ENCODE results near the gene C19orf53. TPM values are rescaled to one million over a fixed set of nuclear protein-coding genes. Genes with fewer than 3 reads are reported as not detected.

C19orf53 gene
- total RNA-seq, 2 experiments from 2014 or later: 90.1 to 162 TPM

DNA sequence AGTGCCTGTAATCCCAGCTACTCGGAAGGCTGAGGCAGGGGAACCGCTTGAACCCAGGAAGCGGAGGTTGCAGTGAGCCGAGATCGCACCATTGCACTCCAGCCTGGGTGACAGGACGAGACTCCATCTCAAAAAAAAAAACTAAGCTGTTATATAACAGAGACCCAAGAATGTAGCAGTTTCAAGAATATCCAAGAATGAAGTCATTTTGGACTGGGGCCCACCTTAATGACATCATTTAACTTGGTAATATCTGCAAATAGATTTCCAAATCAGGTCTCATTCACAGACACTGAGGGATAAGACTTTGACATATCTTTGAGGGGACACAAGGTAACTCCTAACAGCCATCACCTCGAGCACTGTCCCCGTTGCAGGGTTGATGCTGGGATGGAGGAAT is 46.5 kb upstream of the C19orf53 start:
- CTCF ChIA-PET (ENCODE audit: unreplicated experiment): no interaction called here
- no TSS peak for BruUV-seq (replicated peaks)

DNA sequence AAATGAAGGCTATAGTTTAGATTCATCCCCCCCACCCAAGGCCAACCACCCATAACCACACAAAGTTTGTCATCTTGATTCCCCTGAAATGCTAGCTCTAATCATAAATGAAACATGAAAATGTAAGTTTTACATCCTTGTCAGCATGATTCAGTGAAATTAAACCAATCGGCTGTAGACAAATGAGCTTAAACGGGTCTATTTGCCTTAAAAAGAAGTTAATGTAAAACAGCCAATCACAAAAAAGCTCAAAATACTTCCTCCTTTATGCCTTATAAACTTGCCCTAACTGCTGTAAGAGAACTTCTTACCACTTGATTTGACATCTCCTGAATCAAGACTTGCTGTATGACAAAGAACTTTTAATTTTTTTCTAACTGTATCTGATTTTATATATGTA is 44.4 kb upstream of the C19orf53 start:
- Histone ChIP-seq H3K27ac (ENCODE audit: low read depth, low read length, poor library complexity, severe bottlenecking) (no peak overlapping the region), H3K9me2 (ENCODE audit: insufficient read depth, low read length) (no peaks in the 10 kb centered on the region), H3K4me3 (ENCODE audit: low read depth, low read length, poor library complexity, severe bottlenecking) (no peak overlapping the region), H2AFZ (ENCODE audit: low read length) (peak overlapping the region; percentile 92), H4K20me1 (ENCODE audit: insufficient read depth, low read length) (no peaks in the 10 kb centered on the region), H3K79me2 (ENCODE audit: insufficient read depth, low read depth, low read length) (no peaks in the 10 kb centered on the region), H3K36me3 (ENCODE audit: insufficient read depth, low read length) (no peaks in the 10 kb centered on the region), H3K4me1 (ENCODE audit: insufficient read depth, low read length, poor library complexity, severe bottlenecking) (peaks cover 25% of the 10 kb centered on the region), H3K9me3 (ENCODE audit: low read length) (no peaks in the 10 kb centered on the region), H3K4me2 (ENCODE audit: low read length) (0 out of 2 replicates have a peak overlapping the region, but pooled peaks have one; percentile 1)
- ChIA-PET POLR2A (interaction anchor here (0.8 to 1.3 kb wide), 2 partner anchors 11 to 67 kb away, joined by 3 to 4 read pairs; no protein-coding TSS in a partner anchor), CTCF (ENCODE audit: unreplicated experiment) (no interaction called here)
- intact Hi-C loops (cut with micrococcal nuclease; ENCODE audit: unreplicated experiment): no loop called here
- BruUV-seq (replicated peaks): no TSS peak
- no peak for DNase-seq (ENCODE audit: low spot score)
- no peak for TF ChIP-seq EZH2phosphoT487 (IDR thresholded peaks at IDR 0.05; ENCODE audit: borderline replicate concordance, low read depth, low read length)
- TF ChIP-seq, protein P1, sequence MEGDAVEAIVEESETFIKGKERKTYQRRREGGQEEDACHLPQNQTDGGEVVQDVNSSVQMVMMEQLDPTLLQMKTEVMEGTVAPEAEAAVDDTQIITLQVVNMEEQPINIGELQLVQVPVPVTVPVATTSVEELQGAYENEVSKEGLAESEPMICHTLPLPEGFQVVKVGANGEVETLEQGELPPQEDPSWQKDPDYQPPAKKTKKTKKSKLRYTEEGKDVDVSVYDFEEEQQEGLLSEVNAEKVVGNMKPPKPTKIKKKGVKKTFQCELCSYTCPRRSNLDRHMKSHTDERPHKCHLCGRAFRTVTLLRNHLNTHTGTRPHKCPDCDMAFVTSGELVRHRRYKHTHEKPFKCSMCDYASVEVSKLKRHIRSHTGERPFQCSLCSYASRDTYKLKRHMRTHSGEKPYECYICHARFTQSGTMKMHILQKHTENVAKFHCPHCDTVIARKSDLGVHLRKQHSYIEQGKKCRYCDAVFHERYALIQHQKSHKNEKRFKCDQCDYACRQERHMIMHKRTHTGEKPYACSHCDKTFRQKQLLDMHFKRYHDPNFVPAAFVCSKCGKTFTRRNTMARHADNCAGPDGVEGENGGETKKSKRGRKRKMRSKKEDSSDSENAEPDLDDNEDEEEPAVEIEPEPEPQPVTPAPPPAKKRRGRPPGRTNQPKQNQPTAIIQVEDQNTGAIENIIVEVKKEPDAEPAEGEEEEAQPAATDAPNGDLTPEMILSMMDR (conservative IDR thresholded peaks at IDR 0.05; ENCODE audit: low read length): no peak

More for the DNA sequence above, 46.5 kb upstream of the C19orf53 start:
- Histone ChIP-seq H2AFZ (ENCODE audit: low read length) (no peak overlapping the region), H3K9me2 (ENCODE audit: insufficient read depth, low read length) (no peaks in the 10 kb centered on the region), H3K27ac (ENCODE audit: low read depth, low read length, poor library complexity, severe bottlenecking) (no peak overlapping the region), H3K4me1 (ENCODE audit: insufficient read depth, low read length, poor library complexity, severe bottlenecking) (peaks cover 25% of the 10 kb centered on the region), H3K4me3 (ENCODE audit: low read depth, low read length, poor library complexity, severe bottlenecking) (no peak overlapping the region), H3K4me2 (ENCODE audit: low read length) (no peak overlapping the region), H3K9me3 (ENCODE audit: low read length) (no peaks in the 10 kb centered on the region), H3K79me2 (ENCODE audit: insufficient read depth, low read depth, low read length) (no peaks in the 10 kb centered on the region), H3K36me3 (ENCODE audit: insufficient read depth, low read length) (no peaks in the 10 kb centered on the region), H4K20me1 (ENCODE audit: insufficient read depth, low read length) (no peaks in the 10 kb centered on the region)
- DNase-seq (ENCODE audit: low spot score): no peak
- TF ChIP-seq EZH2phosphoT487 (IDR thresholded peaks at IDR 0.05; ENCODE audit: borderline replicate concordance, low read depth, low read length): no peak
- TF ChIP-seq, protein P1 (conservative IDR thresholded peaks at IDR 0.05; ENCODE audit: low read length): no peak
- POLR2A ChIA-PET: interaction anchor here (0.6 kb wide), 1 partner anchor 134 kb away, joined by 4 read pairs; no protein-coding TSS in a partner anchor
- intact Hi-C loops (cut with micrococcal nuclease; ENCODE audit: unreplicated experiment): no loop called here

- Histone ChIP-seq H3K9me3 (ENCODE audit: low read length) (no peaks in the 10 kb centered on the region), H3K36me3 (ENCODE audit: insufficient read depth, low read length) (no peaks in the 10 kb centered on the region), H3K9me2 (ENCODE audit: insufficient read depth, low read length) (no peaks in the 10 kb centered on the region), H3K27ac (ENCODE audit: low read depth, low read length, poor library complexity, severe bottlenecking) (peak overlapping the region; percentile 34), H3K4me2 (ENCODE audit: low read length) (peak overlapping the region; percentile 94), H3K4me1 (ENCODE audit: insufficient read depth, low read length, poor library complexity, severe bottlenecking) (peaks cover 25% of the 10 kb centered on the region), H3K79me2 (ENCODE audit: insufficient read depth, low read depth, low read length) (no peaks in the 10 kb centered on the region), H3K4me3 (ENCODE audit: low read depth, low read length, poor library complexity, severe bottlenecking) (peak overlapping the region; percentile 71), H2AFZ (ENCODE audit: low read length) (peak overlapping the region; percentile 92), H4K20me1 (ENCODE audit: insufficient read depth, low read length) (no peaks in the 10 kb centered on the region)
- intact Hi-C loops (cut with micrococcal nuclease; ENCODE audit: unreplicated experiment): no loop called here
- ChIA-PET CTCF (ENCODE audit: unreplicated experiment) (interaction anchor here (0.5 to 0.6 kb wide), 3 partner anchors 16 to 626 kb away, joined by 3 read pairs; a partner anchor contains a TSS), POLR2A (interaction anchor here (0.6 to 1.3 kb wide), 9 partner anchors 10 to 350 kb away, joined by 3 to 7 read pairs (median 3); partner anchors contain the start of genes C19orf53 and MRI1)
- DNase-seq (ENCODE audit: low spot score): peak; percentile 95
- no TSS peak for BruUV-seq (replicated peaks)
- TF ChIP-seq, protein P1 (conservative IDR thresholded peaks at IDR 0.05; ENCODE audit: low read length): no peak
- TF ChIP-seq EZH2phosphoT487 (IDR thresholded peaks at IDR 0.05; ENCODE audit: borderline replicate concordance, low read depth, low read length): no peak
These were observed 42.9 kb upstream of the C19orf53 start for GRCh38 chr19:13731147-13731964.
